Neural progenitor cell (in vitro differentiated cells): ENCODE measurements around the gene TMEM53. TPM values are rescaled to one million over a fixed set of nuclear protein-coding genes. Genes with fewer than 3 reads are reported as not detected.

Source experiments
- DNase-seq: peaks from one replicate; pipeline ENCODE4 v3.0.0-alpha.2; 2016; ENCODE audit warnings: low spot score
- H2AFZ ChIP-seq: fragments of 200-600 bp; sonication (generic); replicated peaks from 2 replicates; pipeline ENCODE4 v1.6.1; 2016; ENCODE audit warnings: antibody characterized with exemption
- H3F3A ChIP-seq: fragments of 200-600 bp; sonication (generic); 2 replicates; pipeline ENCODE4 v1.6.1; 2016; ENCODE audit warnings: antibody characterized with exemption, low read depth
- H3K27ac ChIP-seq: fragments of 200-600 bp; sonication (generic); 2 replicates; pipeline ENCODE4 v1.5.1; 2016; ENCODE audit warnings: mild to moderate bottlenecking
- H3K27me3 ChIP-seq: fragments of 200-600 bp; sonication (generic); 2 replicates; pipeline ENCODE4 v1.6.1; 2016; ENCODE audit warnings: mild to moderate bottlenecking, moderate library complexity
- H3K36me3 ChIP-seq: fragments of 200-600 bp; sonication (generic); 2 replicates; pipeline ENCODE4 v1.5.1; 2016
- H3K4me1 ChIP-seq: fragments of 200-600 bp; sonication (generic); 2 replicates; pipeline ENCODE4 v1.6.1; 2016; ENCODE audit warnings: mixed run types
- H3K4me2 ChIP-seq: fragments of 200-600 bp; sonication (generic); 2 replicates; pipeline ENCODE4 v1.6.1; 2016
- H3K4me3 ChIP-seq: fragments of 200-600 bp; sonication (generic); 2 replicates; pipeline ENCODE4 v1.5.1; 2016
- H3K79me2 ChIP-seq: fragments of 200-600 bp; sonication (generic); 2 replicates; pipeline ENCODE4 v1.6.1; 2016; ENCODE audit warnings: low read depth
- H3K9ac ChIP-seq: fragments of 200-600 bp; sonication (generic); 2 replicates; pipeline ENCODE4 v1.6.1; 2016
- H3K9me3 ChIP-seq: fragments of 200-600 bp; sonication (generic); 2 replicates; pipeline ENCODE4 v1.5.1; 2016; ENCODE audit warnings: low read depth
- H4K20me1 ChIP-seq: fragments of 200-600 bp; sonication (generic); 2 replicates; pipeline ENCODE4 v1.6.1; 2016; ENCODE audit warnings: low read depth
- H3K27ac Mint-ChIP-seq: 3 replicates; pipeline ENCODE4 v1.8.0; 2021; ENCODE audit warnings: mixed read lengths
- H3K27me3 Mint-ChIP-seq: 2 replicates; pipeline ENCODE4 v1.8.0; 2022; ENCODE audit warnings: low read depth, mild to moderate bottlenecking, inconsistent platforms, moderate library complexity, mixed read lengths; ENCODE audit not compliant: insufficient read depth
- H3K36me3 Mint-ChIP-seq: 3 replicates; pipeline ENCODE4 v1.8.0; 2021; ENCODE audit warnings: mixed read lengths
- H3K4me1 Mint-ChIP-seq: 3 replicates; pipeline ENCODE4 v1.8.0; 2021; ENCODE audit warnings: mixed read lengths
- H3K4me3 Mint-ChIP-seq: 3 replicates; pipeline ENCODE4 v1.8.0; 2021; ENCODE audit warnings: mild to moderate bottlenecking, moderate library complexity, mixed read lengths
- H3K9me3 Mint-ChIP-seq: 3 replicates; pipeline ENCODE4 v1.8.0; 2020; ENCODE audit warnings: mixed read lengths
- EZH2 ChIP-seq: fragments of 200-600 bp; sonication (generic); IDR thresholded peaks from 2 replicates; pipeline ENCODE4 v1.6.1; 2017; ENCODE audit warnings: antibody characterized with exemption, mild to moderate bottlenecking, moderate library complexity
- EZH2phosphoT487 ChIP-seq: fragments of 200-600 bp; sonication (generic); IDR thresholded peaks from 2 replicates; pipeline ENCODE4 v1.6.1; 2017; ENCODE audit warnings: antibody characterized with exemption
- total RNA-seq: library from RNA; depleted of rRNA; stranded (reverse); fragments of >200 nt; gene quantifications from 2 replicates; pipeline ENCODE4 v1.2.3, GENCODE V29; 2015; ENCODE audit warnings: low replicate concordance
- TF ChIP-seq, protein P1 (sequence below): fragments of 200-600 bp; sonication (generic); IDR thresholded peaks from 2 replicates; pipeline ENCODE4 v1.5.1; 2017; ENCODE audit warnings: antibody characterized with exemption, mild to moderate bottlenecking

TMEM53 gene
- total RNA-seq, 1 donor from 2014 or later = 5.0 TPM

- Histone ChIP-seq H3K9ac (no peak overlapping the region), H4K20me1 (peaks cover 37% of the 10 kb centered on the region), H3K9me3 (no peaks in the 10 kb centered on the region), H3K4me2 (no peak overlapping the region), H3K36me3 (no peaks in the 10 kb centered on the region), H3K79me2 (no peaks in the 10 kb centered on the region), H3K4me3 (no peak overlapping the region), H3K27ac (no peak overlapping the region), H2AFZ (no peak overlapping the region), H3F3A (peaks cover 26% of the 10 kb centered on the region), H3K27me3 (no peaks in the 10 kb centered on the region), H3K4me1 (peaks cover 8% of the 10 kb centered on the region)
- Mint-ChIP-seq H3K27ac (peak overlapping the region; percentile 39), H3K27me3 (peaks cover 15% of the 10 kb centered on the region), H3K4me1 (peaks cover 14% of the 10 kb centered on the region), H3K4me3 (no peak overlapping the region), H3K36me3 (peaks cover 2% of the 10 kb centered on the region), H3K9me3 (no peaks in the 10 kb centered on the region)
- TF ChIP-seq EZH2 = no peak
- TF ChIP-seq, protein P1, sequence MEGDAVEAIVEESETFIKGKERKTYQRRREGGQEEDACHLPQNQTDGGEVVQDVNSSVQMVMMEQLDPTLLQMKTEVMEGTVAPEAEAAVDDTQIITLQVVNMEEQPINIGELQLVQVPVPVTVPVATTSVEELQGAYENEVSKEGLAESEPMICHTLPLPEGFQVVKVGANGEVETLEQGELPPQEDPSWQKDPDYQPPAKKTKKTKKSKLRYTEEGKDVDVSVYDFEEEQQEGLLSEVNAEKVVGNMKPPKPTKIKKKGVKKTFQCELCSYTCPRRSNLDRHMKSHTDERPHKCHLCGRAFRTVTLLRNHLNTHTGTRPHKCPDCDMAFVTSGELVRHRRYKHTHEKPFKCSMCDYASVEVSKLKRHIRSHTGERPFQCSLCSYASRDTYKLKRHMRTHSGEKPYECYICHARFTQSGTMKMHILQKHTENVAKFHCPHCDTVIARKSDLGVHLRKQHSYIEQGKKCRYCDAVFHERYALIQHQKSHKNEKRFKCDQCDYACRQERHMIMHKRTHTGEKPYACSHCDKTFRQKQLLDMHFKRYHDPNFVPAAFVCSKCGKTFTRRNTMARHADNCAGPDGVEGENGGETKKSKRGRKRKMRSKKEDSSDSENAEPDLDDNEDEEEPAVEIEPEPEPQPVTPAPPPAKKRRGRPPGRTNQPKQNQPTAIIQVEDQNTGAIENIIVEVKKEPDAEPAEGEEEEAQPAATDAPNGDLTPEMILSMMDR = peak; percentile 69
- peak; percentile 56 for DNase-seq
Observed at GRCh38 chr1:44655609-44656008, 18.7 kb downstream of the TMEM53 start.

GRCh38 chr1:44654621-44655187 is 19.6 kb downstream of the TMEM53 start:
- H3K36me3 ChIP-seq = no peaks in the 10 kb centered on the region
- H3K79me2 ChIP-seq = no peaks in the 10 kb centered on the region
- no peaks in the 10 kb centered on the region for H3K9me3 ChIP-seq
- peaks cover 35% of the 10 kb centered on the region for H3F3A ChIP-seq
- Mint-ChIP-seq H3K9me3 (no peaks in the 10 kb centered on the region), H3K27me3 (peaks cover 15% of the 10 kb centered on the region), H3K27ac (no peak overlapping the region), H3K4me1 (peaks cover 21% of the 10 kb centered on the region), H3K36me3 (peaks cover 2% of the 10 kb centered on the region), H3K4me3 (no peak overlapping the region)
- no peak for DNase-seq
- peaks cover 17% of the 10 kb centered on the region for H3K4me1 ChIP-seq
- H3K4me3 ChIP-seq = no peak overlapping the region
- no peak overlapping the region for H3K27ac ChIP-seq
- H3K27me3 ChIP-seq = no peaks in the 10 kb centered on the region
- TF ChIP-seq EZH2phosphoT487 (no peak), EZH2 (no peak)
- TF ChIP-seq, protein P1 = no peak
- H4K20me1 ChIP-seq = peaks cover 46% of the 10 kb centered on the region
- H3K9ac ChIP-seq = no peak overlapping the region
- H3K4me2 ChIP-seq = no peak overlapping the region
- no peak overlapping the region for H2AFZ ChIP-seq

DNA sequence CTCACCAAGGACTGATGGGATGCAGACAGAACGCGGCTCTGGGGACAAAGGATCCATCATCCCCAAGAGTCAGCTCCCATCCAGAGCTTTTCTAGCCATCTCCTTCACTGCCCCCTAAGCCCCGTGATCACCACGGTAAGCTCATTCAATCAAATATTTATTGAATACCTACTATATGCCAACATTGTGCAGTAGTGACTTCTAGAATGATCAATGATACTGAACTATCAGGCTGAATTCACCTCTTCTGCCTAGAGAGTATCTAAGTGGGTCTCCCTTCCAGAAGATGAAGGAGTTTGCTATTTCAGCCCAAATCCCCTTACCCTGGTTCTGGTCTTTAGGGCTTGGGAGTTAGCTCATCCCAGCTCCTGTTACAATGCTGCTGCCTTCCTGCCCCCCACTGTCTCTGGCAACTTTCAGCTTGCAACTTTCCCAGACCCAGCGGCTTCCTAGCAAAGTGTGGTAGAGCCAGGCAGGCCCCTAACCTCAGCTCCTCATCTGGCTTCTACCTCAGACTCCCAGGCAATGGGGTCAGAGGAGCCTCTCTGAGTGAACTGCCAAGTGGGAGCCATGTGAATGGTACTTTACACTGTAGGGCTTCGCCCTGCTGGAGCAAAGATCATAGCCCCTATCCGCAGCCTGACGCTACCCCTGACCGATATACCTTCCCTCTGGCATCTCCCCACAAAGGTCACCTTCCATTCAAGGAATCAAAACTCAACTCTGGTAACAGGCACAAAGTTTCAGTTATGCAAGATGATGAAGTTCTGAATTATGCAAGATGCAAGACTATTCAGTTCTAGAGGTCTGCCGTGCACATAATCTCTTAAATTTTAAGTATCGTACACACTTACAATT is 20.9 kb downstream of the TMEM53 start:
- no peaks in the 10 kb centered on the region for H3K9me3 ChIP-seq
- Mint-ChIP-seq H3K4me1 (peaks cover 30% of the 10 kb centered on the region), H3K4me3 (no peak overlapping the region), H3K36me3 (peaks cover 9% of the 10 kb centered on the region), H3K27ac (no peak overlapping the region), H3K9me3 (no peaks in the 10 kb centered on the region), H3K27me3 (peaks cover 10% of the 10 kb centered on the region)
- no peak overlapping the region for H3K4me2 ChIP-seq
- no peak overlapping the region for H3K9ac ChIP-seq
- H3F3A ChIP-seq = peaks cover 43% of the 10 kb centered on the region
- no peaks in the 10 kb centered on the region for H3K79me2 ChIP-seq
- H3K36me3 ChIP-seq = no peaks in the 10 kb centered on the region
- no peaks in the 10 kb centered on the region for H3K27me3 ChIP-seq
- peaks cover 24% of the 10 kb centered on the region for H3K4me1 ChIP-seq
- no peak for TF ChIP-seq EZH2
- TF ChIP-seq, protein P1 = no peak
- TF ChIP-seq EZH2phosphoT487 = no peak
- no peak overlapping the region for H3K4me3 ChIP-seq
- no peak for DNase-seq
- H2AFZ ChIP-seq = no peak overlapping the region
- H3K27ac ChIP-seq = no peak overlapping the region
- H4K20me1 ChIP-seq = peaks cover 59% of the 10 kb centered on the region
